ENCODE data around the gene MYO3A. TPM values are rescaled to one million over a fixed set of nuclear protein-coding genes. Genes with fewer than 3 reads are reported as not detected.

MYO3A gene
- total and polyA plus RNA-seq, 2 of the 4 experiments (the other 2 are of a cell fraction): not detected

DNA sequence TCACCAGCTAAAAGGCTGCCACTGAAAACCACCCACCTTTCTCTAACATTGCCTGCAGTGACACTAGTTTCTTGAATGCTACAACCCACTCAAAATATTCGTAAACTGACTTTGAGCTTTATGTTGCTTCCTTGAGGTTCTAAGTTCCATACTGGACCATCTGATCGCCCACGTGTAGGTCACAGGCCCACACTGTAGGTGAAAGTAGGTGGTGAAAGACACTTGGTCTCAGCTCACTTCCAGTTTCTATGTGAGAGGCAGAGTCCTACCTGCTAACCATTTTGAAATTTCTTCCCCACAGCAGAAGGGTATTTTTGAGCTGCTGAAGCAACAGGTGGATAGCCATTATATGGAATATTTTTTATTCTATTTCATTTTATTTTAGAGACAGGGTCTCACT lies 97.3 kb downstream of the MYO3A start:
- no CpG with 5 or more reads among the region's 3 CpGs for WGBS, 2 experiments (ENCODE audit: extremely low coverage in 2 of 2, insufficient read length in 1 of 2)
- no TSS peak for BruUV-seq (replicated peaks)
- no peak overlapping the region for H2AK5ac ChIP-seq (ENCODE audit: low read depth, low read length)

More for the DNA sequence above, 97.3 kb downstream of the MYO3A start:
- H4K20me1 ChIP-seq (ENCODE audit: insufficient read depth, low read length): no peaks in the 10 kb centered on the region
- H2BK5ac ChIP-seq (ENCODE audit: low read depth, low read length, poor library complexity, severe bottlenecking): no peak overlapping the region
- H2AK9ac ChIP-seq (replicated peaks; ENCODE audit: low read depth, low read length, poor library complexity): no peak overlapping the region
- no peak overlapping the region for H4K91ac ChIP-seq (ENCODE audit: insufficient read depth, low read depth, low read length)
- DNase-seq (no peak), ATAC-seq (ENCODE audit: low read depth) (no peak)
- ChIA-PET CTCF (no interaction called here), POLR2A (ENCODE audit: unreplicated experiment) (no interaction called here)
- intact Hi-C loops (cut with micrococcal nuclease): no loop called here
- no peak overlapping the region for H4K5ac ChIP-seq (ENCODE audit: low read depth, low read length)
- no peak overlapping the region for H2BK20ac ChIP-seq (ENCODE audit: low read depth, low read length)
- no peak overlapping the region for H4K8ac ChIP-seq (ENCODE audit: low read depth in 2 of 2, low read length in 2 of 2)
- H2AFZ ChIP-seq (replicated peaks; ENCODE audit: low read length, poor library complexity): no peak overlapping the region
- dilution Hi-C loops (cut with HindIII; ENCODE audit: low sequenced_read_pairs, unreplicated experiment): no loop called here
- H3K23ac ChIP-seq (ENCODE audit: low read depth, low read length): no peak overlapping the region
- H3K9ac ChIP-seq (ENCODE audit: low read depth, low read length): no peak overlapping the region
- H3K4me1 ChIP-seq (ENCODE audit: control insufficient read depth, insufficient read depth, low read length): no peaks in the 10 kb centered on the region
- no peak overlapping the region for H2BK120ac ChIP-seq (ENCODE audit: low read depth, low read length)
- H3K4me2 ChIP-seq (ENCODE audit: low read depth, low read length): no peak overlapping the region
- no peaks in the 10 kb centered on the region for H3K27me3 ChIP-seq (ENCODE audit: control insufficient read depth, insufficient read depth, low read length)
- no peak overlapping the region for H3K18ac ChIP-seq (ENCODE audit: low read depth, low read length)
- no peak overlapping the region for H3K56ac ChIP-seq (ENCODE audit: extremely low read depth, insufficient read depth, low read length)
- no peak overlapping the region for H2BK15ac ChIP-seq (ENCODE audit: low read depth, low read length)
- TF ChIP-seq MAFK (IDR thresholded peaks at IDR 0.05; ENCODE audit: low read depth, low read length): no peak
- no peak for TF ChIP-seq RFX5 (IDR thresholded peaks at IDR 0.05; ENCODE audit: low read depth, low read length)
- no peak for TF ChIP-seq MXI1 (IDR thresholded peaks at IDR 0.05; ENCODE audit: borderline replicate concordance, low read depth, low read length)
- TF ChIP-seq MAZ (IDR thresholded peaks at IDR 0.05; ENCODE audit: borderline replicate concordance, low read depth, low read length): no peak
- TF ChIP-seq RCOR1 (IDR thresholded peaks at IDR 0.05; ENCODE audit: insufficient replicate concordance, low read length): no peak
- no peak for TF ChIP-seq NFE2L2 (IDR thresholded peaks at IDR 0.05; ENCODE audit: low read depth, low read length)
- TF ChIP-seq CEBPB (IDR thresholded peaks at IDR 0.05; ENCODE audit: low read depth, low read length): no peak
- no peak for TF ChIP-seq BHLHE40 (IDR thresholded peaks at IDR 0.05; ENCODE audit: low read depth, low read length)
- TF ChIP-seq FOS (IDR thresholded peaks at IDR 0.05; ENCODE audit: low read depth, low read length): no peak
- TF ChIP-seq, protein P1, sequence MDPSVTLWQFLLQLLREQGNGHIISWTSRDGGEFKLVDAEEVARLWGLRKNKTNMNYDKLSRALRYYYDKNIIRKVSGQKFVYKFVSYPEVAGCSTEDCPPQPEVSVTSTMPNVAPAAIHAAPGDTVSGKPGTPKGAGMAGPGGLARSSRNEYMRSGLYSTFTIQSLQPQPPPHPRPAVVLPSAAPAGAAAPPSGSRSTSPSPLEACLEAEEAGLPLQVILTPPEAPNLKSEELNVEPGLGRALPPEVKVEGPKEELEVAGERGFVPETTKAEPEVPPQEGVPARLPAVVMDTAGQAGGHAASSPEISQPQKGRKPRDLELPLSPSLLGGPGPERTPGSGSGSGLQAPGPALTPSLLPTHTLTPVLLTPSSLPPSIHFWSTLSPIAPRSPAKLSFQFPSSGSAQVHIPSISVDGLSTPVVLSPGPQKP (IDR thresholded peaks at IDR 0.05; ENCODE audit: borderline replicate concordance, low read depth, low read length): no peak
- TF ChIP-seq, protein P2, sequence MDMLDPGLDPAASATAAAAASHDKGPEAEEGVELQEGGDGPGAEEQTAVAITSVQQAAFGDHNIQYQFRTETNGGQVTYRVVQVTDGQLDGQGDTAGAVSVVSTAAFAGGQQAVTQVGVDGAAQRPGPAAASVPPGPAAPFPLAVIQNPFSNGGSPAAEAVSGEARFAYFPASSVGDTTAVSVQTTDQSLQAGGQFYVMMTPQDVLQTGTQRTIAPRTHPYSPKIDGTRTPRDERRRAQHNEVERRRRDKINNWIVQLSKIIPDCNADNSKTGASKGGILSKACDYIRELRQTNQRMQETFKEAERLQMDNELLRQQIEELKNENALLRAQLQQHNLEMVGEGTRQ (IDR thresholded peaks at IDR 0.05; ENCODE audit: low read depth, low read length): no peak
- TF ChIP-seq SMC3 (IDR thresholded peaks at IDR 0.05; ENCODE audit: low read depth, low read length): no peak
- TF ChIP-seq CTCF (conservative IDR thresholded peaks at IDR 0.05; ENCODE audit: low read depth, low read length): no peak
- in situ Hi-C loops (cut with MboI; ENCODE audit: low sequenced_read_pairs): no loop called here
- H3K9me1 ChIP-seq (ENCODE audit: insufficient read depth, low read length): no peaks in the 10 kb centered on the region
- H3K14ac ChIP-seq (replicated peaks; ENCODE audit: low read depth, low read length): no peak overlapping the region
- H3K36me3 ChIP-seq (ENCODE audit: control insufficient read depth, insufficient read depth, low read length): no peaks in the 10 kb centered on the region
- no peak overlapping the region for H3K4me3 ChIP-seq (ENCODE audit: insufficient read depth, low read depth, low read length)
- no peak overlapping the region for H3K4ac ChIP-seq (ENCODE audit: low read depth, low read length)
- peaks cover 8% of the 10 kb centered on the region for H3K9me3 ChIP-seq (ENCODE audit: control insufficient read depth, insufficient read depth, low read length)
- H3K27ac ChIP-seq (ENCODE audit: insufficient read depth, low read length): no peak overlapping the region
- H3K79me1 ChIP-seq (ENCODE audit: low read depth in 1 of 2, low read length in 2 of 2): no peaks in the 10 kb centered on the region
